ENCODE data around the gene BCLAF1. TPM values are rescaled to one million over a fixed set of nuclear protein-coding genes. Genes with fewer than 3 reads are reported as not detected.
A peak's percentile ranks its signal among the peaks of the same experiment; 100 is the strongest.

Gene BCLAF1
- total RNA-seq, 1 donor from 2014 or later, result 267 TPM

DNA sequence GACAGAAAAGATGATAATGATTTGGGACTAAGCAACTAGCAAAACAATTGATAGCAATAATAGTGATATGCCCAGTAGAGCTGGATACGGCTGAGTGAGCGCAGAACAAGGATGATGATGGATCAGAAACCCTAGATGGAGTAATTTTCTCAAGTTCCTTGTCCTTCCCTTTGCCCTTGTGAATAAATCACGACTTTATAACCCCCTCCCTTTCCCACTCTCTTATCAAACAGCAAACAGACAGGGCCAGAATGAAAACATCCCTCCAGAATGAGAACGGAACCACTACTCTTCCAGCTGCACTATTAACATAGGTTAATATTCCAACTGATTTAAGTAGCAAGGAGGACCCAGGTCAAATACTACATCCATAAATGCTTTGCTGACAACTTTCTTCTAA, 38.3 kb downstream of the BCLAF1 start:
- no peaks in the 10 kb centered on the region for H3K9me3 Mint-ChIP-seq
- peaks cover 35% of the 10 kb centered on the region for H3K36me3 Mint-ChIP-seq (ENCODE audit: low read depth)
- peak overlapping the region; percentile 97 for H3K4me3 Mint-ChIP-seq
- H3K27ac Mint-ChIP-seq, result peak overlapping the region; percentile 30
- intact Hi-C loops (cut with micrococcal nuclease), result loop anchor here (2.0 kb wide), 1 partner anchor 65 kb away; no protein-coding TSS in a partner anchor
- peaks cover 50% of the 10 kb centered on the region for H3K4me1 Mint-ChIP-seq
- no peaks in the 10 kb centered on the region for H3K27me3 Mint-ChIP-seq
- no peak for DNase-seq

DNA sequence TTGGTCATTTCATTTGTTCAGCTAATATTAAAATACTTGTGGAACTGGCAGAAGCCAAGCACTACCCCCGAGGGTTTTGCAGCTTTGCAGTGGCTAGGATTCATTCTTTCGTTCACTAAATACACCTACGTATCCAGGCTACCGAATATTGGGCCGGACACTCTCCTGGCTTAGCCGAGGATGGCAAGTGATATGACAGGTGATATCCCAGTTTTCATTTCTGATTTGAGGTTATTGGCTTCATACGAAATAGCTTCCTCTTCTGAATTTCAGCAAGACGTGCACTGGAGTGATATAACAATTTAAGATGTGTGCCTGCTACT, 39.0 kb downstream of the BCLAF1 start:
- H3K27ac Mint-ChIP-seq, result peak overlapping the region; percentile 91
- H3K36me3 Mint-ChIP-seq (ENCODE audit: low read depth), result peaks cover 39% of the 10 kb centered on the region
- no peak for DNase-seq
- intact Hi-C loops (cut with micrococcal nuclease), result loop anchor here (1.0 to 2.0 kb wide), 3 partner anchors 38 to 752 kb away; no protein-coding TSS in a partner anchor
- H3K9me3 Mint-ChIP-seq, result no peaks in the 10 kb centered on the region
- H3K27me3 Mint-ChIP-seq, result no peaks in the 10 kb centered on the region
- peak overlapping the region; percentile 97 for H3K4me3 Mint-ChIP-seq
- H3K4me1 Mint-ChIP-seq, result peaks cover 52% of the 10 kb centered on the region

DNA sequence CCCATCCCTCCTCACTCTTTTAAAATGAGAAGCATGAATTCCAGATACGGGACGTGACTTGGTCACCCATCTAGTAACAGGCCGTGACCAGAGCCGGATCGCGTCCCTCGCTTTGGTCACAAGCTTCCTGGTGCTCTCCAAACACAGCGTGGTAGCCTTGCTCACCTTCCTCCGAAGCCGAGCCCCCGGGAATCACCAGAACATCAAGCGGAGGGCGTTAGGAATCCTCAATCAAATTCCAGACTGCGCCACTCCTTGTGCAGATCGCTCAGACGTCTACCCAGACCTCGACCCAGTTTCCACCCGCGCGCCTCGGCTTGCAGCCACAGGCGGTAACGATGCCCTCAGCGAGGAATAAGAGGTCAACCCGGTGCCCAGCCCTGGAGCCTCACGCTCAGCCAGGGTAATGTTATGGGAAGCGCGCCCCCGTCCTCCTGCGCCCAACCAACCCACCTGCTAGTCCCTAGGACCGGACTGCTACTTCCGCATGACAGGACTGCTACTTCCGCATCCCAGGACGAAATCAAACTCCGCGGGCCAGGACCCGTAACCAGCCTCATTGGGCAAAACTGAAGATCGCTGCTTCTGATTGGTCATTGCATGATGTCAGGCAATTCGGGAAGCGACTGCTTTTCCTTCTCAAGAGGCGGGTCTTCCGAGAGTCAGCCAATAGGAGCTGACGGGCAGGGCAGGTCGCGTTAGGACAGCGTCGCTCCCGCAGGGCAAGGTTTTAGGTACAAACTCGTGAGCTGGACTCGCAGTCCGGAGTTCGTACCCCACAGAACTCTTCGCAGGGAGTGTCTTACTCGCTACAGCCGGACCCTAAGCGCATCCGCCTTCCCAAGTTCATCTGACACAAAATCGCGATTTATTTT, 39.6 kb downstream of the BCLAF1 start, which contains the start of gene MTFR2:
Gene MTFR2 (minus strand): TSS at position 501 of the 875 bp plus-strand sequence. CDS start 1,212 bp downstream, outside the sequence.
- intact Hi-C loops (cut with micrococcal nuclease), result loop anchor here (1.0 to 2.0 kb wide), 3 partner anchors 38 to 752 kb away; no protein-coding TSS in a partner anchor
- H3K9me3 Mint-ChIP-seq, result no peaks in the 10 kb centered on the region
- peak within 1 kb of the TSS; percentile 97 for H3K4me3 Mint-ChIP-seq
- peak; percentile 98 for DNase-seq
- no peaks in the 10 kb centered on the region for H3K27me3 Mint-ChIP-seq
- H3K27ac Mint-ChIP-seq, result peak within 1 kb of the TSS; percentile 91
- peaks cover 52% of the 10 kb centered on the region for H3K4me1 Mint-ChIP-seq
- peaks cover 42% of the 10 kb centered on the region for H3K36me3 Mint-ChIP-seq (ENCODE audit: low read depth)

- H3K4me1 Mint-ChIP-seq, result peaks cover 49% of the 10 kb centered on the region
- no peak for DNase-seq
- no peaks in the 10 kb centered on the region for H3K9me3 Mint-ChIP-seq
- intact Hi-C loops (cut with micrococcal nuclease), result no loop called here
- no peaks in the 10 kb centered on the region for H3K27me3 Mint-ChIP-seq
- peak overlapping the region; percentile 97 for H3K4me3 Mint-ChIP-seq
- H3K36me3 Mint-ChIP-seq (ENCODE audit: low read depth), result peaks cover 43% of the 10 kb centered on the region
- H3K27ac Mint-ChIP-seq, result peak overlapping the region; percentile 91
Measured at GRCh38 chr6:136249336-136249735, 40.3 kb downstream of the BCLAF1 start.

DNA sequence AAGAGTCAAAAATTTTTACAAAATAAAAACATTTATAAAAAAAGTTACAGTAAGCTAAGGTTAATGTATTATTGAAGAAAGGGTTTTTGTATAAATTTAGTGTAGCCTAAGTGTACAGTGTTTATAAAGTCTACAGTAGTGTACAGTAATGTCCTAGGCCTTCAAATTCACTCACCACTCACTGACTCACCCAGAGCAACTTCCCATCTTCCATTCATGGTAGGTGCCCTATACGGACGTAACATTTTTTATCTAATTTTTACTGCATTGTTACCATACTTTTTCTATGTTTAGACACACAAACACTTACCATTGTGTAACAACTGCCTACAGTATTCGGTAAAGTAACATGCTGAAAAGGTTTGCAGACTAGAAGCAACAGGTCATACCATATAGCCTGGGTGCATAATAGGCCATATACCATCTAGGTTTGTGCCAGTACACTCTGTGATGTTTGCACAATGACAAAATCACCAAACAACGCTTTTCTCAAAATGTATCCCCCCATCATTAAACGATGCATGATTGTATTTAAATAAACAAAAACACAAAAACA, 45.5 kb downstream of the BCLAF1 start:
- no peak overlapping the region for H3K27ac Mint-ChIP-seq
- intact Hi-C loops (cut with micrococcal nuclease), result no loop called here
- no peak for DNase-seq

GRCh38 chr6:136236466-136237293, 53.0 kb downstream of the BCLAF1 start:
- peaks cover 13% of the 10 kb centered on the region for H3K4me1 Mint-ChIP-seq
- H3K27ac Mint-ChIP-seq, result peak overlapping the region; percentile 78
- H3K4me3 Mint-ChIP-seq, result peak overlapping the region; percentile 25
- no peaks in the 10 kb centered on the region for H3K27me3 Mint-ChIP-seq
- H3K36me3 Mint-ChIP-seq (ENCODE audit: low read depth), result peaks cover 52% of the 10 kb centered on the region
- H3K9me3 Mint-ChIP-seq, result no peaks in the 10 kb centered on the region
- DNase-seq, result no peak
- intact Hi-C loops (cut with micrococcal nuclease), result no loop called here

More for the DNA sequence above, 45.5 kb downstream of the BCLAF1 start:
- no peaks in the 10 kb centered on the region for H3K27me3 Mint-ChIP-seq
- H3K36me3 Mint-ChIP-seq (ENCODE audit: low read depth), result peaks cover 55% of the 10 kb centered on the region
- no peak overlapping the region for H3K4me3 Mint-ChIP-seq
- H3K9me3 Mint-ChIP-seq, result no peaks in the 10 kb centered on the region
- H3K4me1 Mint-ChIP-seq, result peaks cover 23% of the 10 kb centered on the region

- Mint-ChIP-seq H3K9me3 (no peaks in the 10 kb centered on the region), H3K27me3 (no peaks in the 10 kb centered on the region), H3K36me3 (ENCODE audit: low read depth) (peaks cover 53% of the 10 kb centered on the region), H3K4me3 (no peak overlapping the region), H3K4me1 (peaks cover 13% of the 10 kb centered on the region), H3K27ac (no peak overlapping the region)
- DNase-seq, result no peak
- intact Hi-C loops (cut with micrococcal nuclease), result no loop called here
Measured at GRCh38 chr6:136235233-136235564, 54.4 kb downstream of the BCLAF1 start.

DNA sequence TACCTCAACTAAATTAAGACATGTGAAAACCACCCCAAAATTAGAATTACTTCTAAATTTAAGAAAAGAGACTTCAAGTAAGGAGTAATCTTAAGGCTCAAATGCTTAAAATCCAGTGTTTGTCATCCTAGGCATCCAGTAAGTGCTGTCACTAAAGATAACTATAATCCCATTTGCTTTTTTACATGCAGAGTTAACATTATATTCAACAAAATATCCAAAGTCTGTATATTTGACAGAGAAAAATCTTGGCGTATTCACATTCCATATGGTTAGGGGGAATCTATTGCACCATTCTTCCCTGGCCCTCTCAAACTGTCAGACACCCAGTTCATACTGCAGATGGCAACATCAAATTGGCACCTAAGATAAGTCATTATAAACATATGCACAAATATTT, 56.9 kb downstream of the BCLAF1 start:
- Mint-ChIP-seq H3K9me3 (no peaks in the 10 kb centered on the region), H3K27me3 (no peaks in the 10 kb centered on the region), H3K27ac (no peak overlapping the region), H3K4me3 (no peak overlapping the region), H3K4me1 (peaks cover 13% of the 10 kb centered on the region), H3K36me3 (ENCODE audit: low read depth) (peaks cover 47% of the 10 kb centered on the region)
- intact Hi-C loops (cut with micrococcal nuclease), result no loop called here
- DNase-seq, result no peak

GRCh38 chr6:136230219-136230853, 59.3 kb downstream of the BCLAF1 start:
- no peaks in the 10 kb centered on the region for H3K9me3 Mint-ChIP-seq
- no peaks in the 10 kb centered on the region for H3K27me3 Mint-ChIP-seq
- DNase-seq, result no peak
- peaks cover 17% of the 10 kb centered on the region for H3K4me1 Mint-ChIP-seq
- H3K4me3 Mint-ChIP-seq, result no peak overlapping the region
- intact Hi-C loops (cut with micrococcal nuclease), result no loop called here
- H3K36me3 Mint-ChIP-seq (ENCODE audit: low read depth), result peaks cover 31% of the 10 kb centered on the region
- no peak overlapping the region for H3K27ac Mint-ChIP-seq

DNA sequence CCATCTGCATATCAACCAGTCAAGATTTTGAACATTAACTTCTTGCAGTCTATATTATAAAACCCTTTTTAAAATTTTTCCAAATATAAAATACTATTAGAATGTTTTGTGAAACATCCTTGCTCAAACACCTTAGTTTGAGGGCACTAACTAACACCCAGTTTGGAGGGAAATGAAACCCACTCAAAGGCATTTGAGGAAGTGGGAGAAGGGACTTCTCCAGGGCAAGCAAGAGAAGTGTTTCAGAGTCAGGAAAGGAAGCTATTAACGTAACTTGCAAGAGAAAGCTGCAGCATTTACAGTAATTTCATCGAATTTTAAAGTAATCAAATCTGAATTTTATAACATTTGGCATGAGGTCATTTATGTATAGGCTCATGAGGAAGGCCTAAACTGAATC, 60.8 kb downstream of the BCLAF1 start:
- intact Hi-C loops (cut with micrococcal nuclease), result loop anchor here (10.0 kb wide), 2 partner anchors 194 to 304 kb away; no protein-coding TSS in a partner anchor
- peaks cover 5% of the 10 kb centered on the region for H3K9me3 Mint-ChIP-seq
- H3K4me3 Mint-ChIP-seq, result no peak overlapping the region
- H3K27ac Mint-ChIP-seq, result no peak overlapping the region
- peaks cover 31% of the 10 kb centered on the region for H3K36me3 Mint-ChIP-seq (ENCODE audit: low read depth)
- no peaks in the 10 kb centered on the region for H3K27me3 Mint-ChIP-seq
- no peak for DNase-seq
- H3K4me1 Mint-ChIP-seq, result peaks cover 21% of the 10 kb centered on the region

DNA sequence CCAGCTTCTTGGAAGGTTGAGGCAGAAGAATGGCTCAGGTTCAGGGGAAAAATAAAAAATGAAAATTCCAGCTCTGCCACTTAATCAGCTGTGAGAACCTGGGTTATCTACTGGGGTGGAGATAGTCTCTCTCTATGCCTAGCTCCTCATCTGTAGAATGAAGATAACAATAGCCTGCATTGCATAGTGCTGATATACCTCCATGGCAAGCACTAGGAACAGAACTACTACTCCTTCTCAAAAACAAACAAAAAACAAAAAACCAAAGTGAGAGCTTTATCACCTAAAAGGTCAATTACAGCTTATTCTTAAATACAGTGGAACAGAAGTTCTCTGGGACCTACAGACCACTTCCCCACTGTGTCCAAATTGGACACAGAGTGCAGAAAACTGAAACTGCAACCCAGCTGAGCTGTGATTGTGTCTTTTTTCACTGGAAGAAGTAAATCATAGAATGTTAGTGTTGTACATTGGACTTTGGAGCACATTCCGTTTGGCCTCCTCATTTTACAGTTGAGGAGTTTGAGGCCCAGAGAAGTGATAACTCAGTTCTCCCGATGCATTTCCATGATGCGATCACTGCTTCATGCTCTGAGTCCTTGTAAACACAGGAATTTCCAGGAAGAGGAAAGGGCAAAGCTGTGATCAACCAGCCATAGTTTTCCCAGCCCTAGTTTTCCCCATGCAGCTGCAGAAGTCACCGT, 62.8 kb downstream of the BCLAF1 start:
- intact Hi-C loops (cut with micrococcal nuclease), result loop anchor here (1.0 to 10.0 kb wide), 7 partner anchors 192 to 776 kb away; partner anchors contain the start of gene AHI1
- Mint-ChIP-seq H3K27ac (peak overlapping the region; percentile 44), H3K27me3 (no peaks in the 10 kb centered on the region), H3K4me3 (peak overlapping the region; percentile 25), H3K4me1 (peaks cover 22% of the 10 kb centered on the region), H3K9me3 (peaks cover 5% of the 10 kb centered on the region), H3K36me3 (ENCODE audit: low read depth) (peaks cover 28% of the 10 kb centered on the region)
- DNase-seq, result no peak

- Mint-ChIP-seq H3K36me3 (ENCODE audit: low read depth) (peaks cover 29% of the 10 kb centered on the region), H3K27ac (peak overlapping the region; percentile 44), H3K9me3 (peaks cover 6% of the 10 kb centered on the region), H3K4me3 (peak overlapping the region; percentile 25), H3K4me1 (peaks cover 22% of the 10 kb centered on the region), H3K27me3 (no peaks in the 10 kb centered on the region)
- intact Hi-C loops (cut with micrococcal nuclease), result loop anchor here (1.0 to 10.0 kb wide), 7 partner anchors 191 to 775 kb away; partner anchors contain the start of gene AHI1
- DNase-seq, result peak; percentile 89
Measured at GRCh38 chr6:136226027-136226673, 63.5 kb downstream of the BCLAF1 start.

Measured in activated CD4-positive, alpha-beta T cell treated with anti-CD3 and anti-CD28 coated beads, Interleukin-2, amount 10 ng/mL, durations not matched to agents 24 days and 14 days (primary cell).